HEK293 (cell line): Measurements from ENCODE around the gene CACNB4.

ENCODE experiments used
- ATF2 ChIP-seq: fragments of 450-650 bp; formaldehyde crosslinking; IDR thresholded peaks from 2 replicates; pipeline ENCODE4 v1.5.1; 2016; ENCODE audit warnings: missing biosample characterization, missing genetic modification characterization, low read depth
- CTCF ChIP-seq: fragments of 450-650 bp; formaldehyde crosslinking; IDR thresholded peaks from 2 replicates; pipeline ENCODE4 v1.5.1; 2016; ENCODE audit warnings: missing biosample characterization, missing genetic modification characterization
- SCRT2 ChIP-seq: fragments of 450-650 bp; formaldehyde crosslinking; IDR thresholded peaks from 2 replicates; pipeline ENCODE4 v1.5.1; 2016; ENCODE audit warnings: missing biosample characterization, missing genetic modification characterization
- ZNF302 ChIP-seq: fragments of 450-650 bp; formaldehyde crosslinking; IDR thresholded peaks from 2 replicates; pipeline ENCODE4 v1.5.1; 2016; ENCODE audit warnings: missing biosample characterization, missing genetic modification characterization, low read depth
- ZNF354C ChIP-seq: fragments of 450-650 bp; formaldehyde crosslinking; IDR thresholded peaks from 2 replicates; pipeline ENCODE4 v1.5.1; 2016; ENCODE audit warnings: missing biosample characterization, missing genetic modification characterization, low read depth, borderline replicate concordance
- ZNF549 ChIP-seq: fragments of 450-650 bp; IDR thresholded peaks from 2 replicates; pipeline ENCODE4 v1.5.1; 2018; ENCODE audit warnings: missing biosample characterization, missing genetic modification characterization, mild to moderate bottlenecking, inconsistent platforms, moderate library complexity

- no peak for TF ChIP-seq ATF2 (tag by site-specific recombination)
- TF ChIP-seq CTCF (tag by site-specific recombination), result no peak
- TF ChIP-seq SCRT2 (tag by site-specific recombination), result no peak
- TF ChIP-seq ZNF549, result no peak
- no peak for TF ChIP-seq ZNF354C (tag by site-specific recombination)
- TF ChIP-seq ZNF302 (tag by site-specific recombination), result no peak
Observed at GRCh38 chr2:151803811-151804210, 295.0 kb downstream of the CACNB4 start.
